H9 (cell line): ENCODE measurements around the gene APBB2. TPM values are rescaled to one million over a fixed set of nuclear protein-coding genes. Genes with fewer than 3 reads are reported as not detected.

Experiments
- DNase-seq: peaks from one replicate; pipeline ENCODE4 v3.0.0-alpha.2; 2017
- H2AFZ ChIP-seq: one replicate; pipeline ENCODE4 v1.6.1; 2013; ENCODE audit warnings: mild to moderate bottlenecking, low read length, control low read depth, moderate library complexity
- H2AK5ac ChIP-seq: 2 replicates; pipeline ENCODE4 v1.6.1; 2013; ENCODE audit warnings: low read length, control low read depth, mixed read lengths; ENCODE audit not compliant: insufficient read length
- H2BK120ac ChIP-seq: one replicate; pipeline ENCODE4 v1.6.1; 2013; ENCODE audit warnings: low read depth, mild to moderate bottlenecking, low read length, control low read depth, inconsistent platforms; ENCODE audit not compliant: poor library complexity, severe bottlenecking
- H2BK12ac ChIP-seq: 2 replicates; pipeline ENCODE4 v1.6.1; 2013; ENCODE audit warnings: low read length, control low read depth, mixed read lengths, low read depth; ENCODE audit not compliant: insufficient read length
- H2BK15ac ChIP-seq: 2 replicates; pipeline ENCODE4 v1.6.1; 2013; ENCODE audit warnings: low read depth, low read length, control low read depth
- H2BK20ac ChIP-seq: one replicate; pipeline ENCODE4 v1.6.1; 2013; ENCODE audit warnings: low read depth, mild to moderate bottlenecking, low read length, control low read depth, inconsistent platforms; ENCODE audit not compliant: poor library complexity, severe bottlenecking
- H2BK5ac ChIP-seq: 2 replicates; pipeline ENCODE4 v1.6.1; 2013; ENCODE audit warnings: low read length, control low read depth, mixed read lengths; ENCODE audit not compliant: insufficient read length
- H3K14ac ChIP-seq: 2 replicates; pipeline ENCODE4 v1.6.1; 2013; ENCODE audit warnings: low read length, control low read depth; ENCODE audit not compliant: insufficient read depth
- H3K18ac ChIP-seq: 2 replicates; pipeline ENCODE4 v1.6.1; 2013; ENCODE audit warnings: low read depth, mild to moderate bottlenecking, mixed read lengths, low read length, control low read depth; ENCODE audit not compliant: insufficient read length
- H3K23ac ChIP-seq: 2 replicates; pipeline ENCODE4 v1.6.1; 2013; ENCODE audit warnings: low read length, control low read depth, mixed read lengths, low read depth; ENCODE audit not compliant: insufficient read length
- H3K23me2 ChIP-seq: 2 replicates; pipeline ENCODE4 v1.6.1; 2013; ENCODE audit warnings: low read depth, mild to moderate bottlenecking, mixed read lengths, low read length, control low read depth; ENCODE audit not compliant: insufficient read length, poor library complexity, severe bottlenecking
- H3K27ac ChIP-seq: 2 replicates; pipeline ENCODE4 v1.5.1; 2013; ENCODE audit warnings: low read length, control low read depth, mixed read lengths, low read depth; ENCODE audit not compliant: insufficient read length
- H3K27me3 ChIP-seq: 2 replicates; pipeline ENCODE4 v1.6.1; 2013; ENCODE audit warnings: low read length, control low read depth, inconsistent platforms; ENCODE audit not compliant: insufficient read depth
- H3K4ac ChIP-seq: 2 replicates; pipeline ENCODE4 v1.6.1; 2013; ENCODE audit warnings: low read depth, mild to moderate bottlenecking, control low read depth, inconsistent platforms, low read length, moderate library complexity
- H3K4me1 ChIP-seq: 2 replicates; pipeline ENCODE4 v1.6.1; 2013; ENCODE audit warnings: low read length, control low read depth, inconsistent platforms; ENCODE audit not compliant: insufficient read depth
- H3K4me2 ChIP-seq: 2 replicates; pipeline ENCODE4 v1.6.1; 2013; ENCODE audit warnings: low read length, control low read depth, mixed read lengths; ENCODE audit not compliant: insufficient read length, insufficient read depth
- H3K56ac ChIP-seq: 2 replicates; pipeline ENCODE4 v1.6.1; 2013; ENCODE audit warnings: low read depth, mild to moderate bottlenecking, mixed read lengths, low read length, control low read depth; ENCODE audit not compliant: insufficient read length
- H3K79me1 ChIP-seq: 2 replicates; pipeline ENCODE4 v1.6.1; 2013; ENCODE audit warnings: low read depth, mild to moderate bottlenecking, moderate library complexity, low read length, control low read depth, inconsistent platforms; ENCODE audit not compliant: insufficient read depth, poor library complexity, severe bottlenecking
- H3K79me2 ChIP-seq: 2 replicates; pipeline ENCODE4 v1.6.1; 2013; ENCODE audit warnings: low read length, control low read depth, inconsistent platforms; ENCODE audit not compliant: insufficient read depth
- H3K9ac ChIP-seq: 2 replicates; pipeline ENCODE4 v1.6.1; 2013; ENCODE audit warnings: low read length, control low read depth, mixed read lengths; ENCODE audit not compliant: insufficient read length; ENCODE audit errors: extremely low read depth
- H3K9me3 ChIP-seq: one replicate; pipeline ENCODE4 v1.6.1; 2013; ENCODE audit warnings: low read depth, low read length, inconsistent platforms; ENCODE audit not compliant: control insufficient read depth
- H3T11ph ChIP-seq: one replicate; pipeline ENCODE4 v1.6.1; 2013; ENCODE audit warnings: mild to moderate bottlenecking, low read length, control low read depth, inconsistent platforms
- H4K20me1 ChIP-seq: one replicate; pipeline ENCODE4 v1.6.1; 2013; ENCODE audit not compliant: control insufficient read depth, insufficient read length, insufficient read depth
- H4K5ac ChIP-seq: 2 replicates; pipeline ENCODE4 v1.6.1; 2013; ENCODE audit warnings: low read depth, mild to moderate bottlenecking, mixed read lengths, low read length, control low read depth; ENCODE audit not compliant: insufficient read length
- H4K8ac ChIP-seq: replicated peaks from 2 replicates; pipeline ENCODE4 v1.6.1; 2013; ENCODE audit warnings: low read length, control low read depth, mixed read lengths, low read depth; ENCODE audit not compliant: insufficient read length
- H4K91ac ChIP-seq: 2 replicates; pipeline ENCODE4 v1.6.1; 2013; ENCODE audit warnings: low read depth, mild to moderate bottlenecking, moderate library complexity, mixed read lengths, low read length, control low read depth; ENCODE audit not compliant: insufficient read length
- H3K27ac Mint-ChIP-seq, 3 experiments: 2 replicates in 2 of 3; 3 replicates in 1 of 3; pipeline ENCODE4 v1.8.0; 2020 to 2021; ENCODE audit warnings: mixed read lengths in 3 of 3, mild to moderate bottlenecking in 1 of 3, moderate library complexity in 1 of 3
- H3K27me3 Mint-ChIP-seq: 2 replicates; pipeline ENCODE4 v1.8.0; 2021; ENCODE audit warnings: low read depth, mild to moderate bottlenecking, moderate library complexity, mixed read lengths
- H3K36me3 Mint-ChIP-seq, 3 experiments: 2 replicates in 2 of 3; 3 replicates in 1 of 3; pipeline ENCODE4 v1.8.0; 2020 to 2021; ENCODE audit warnings: low read depth in 3 of 3, mixed read lengths in 3 of 3; ENCODE audit not compliant: insufficient read depth in 1 of 3
- H3K4me1 Mint-ChIP-seq, 2 experiments: 2 replicates each; pipeline ENCODE4 v1.8.0; 2020; ENCODE audit warnings: mixed read lengths in 2 of 2
- H3K4me3 Mint-ChIP-seq, 2 experiments: 2 replicates in 1 of 2; 3 replicates in 1 of 2; pipeline ENCODE4 v1.8.0; 2020 to 2021; ENCODE audit warnings: mild to moderate bottlenecking in 2 of 2, mixed read lengths in 2 of 2, moderate library complexity in 1 of 2
- H3K9me3 Mint-ChIP-seq, 2 experiments: 2 replicates in 1 of 2; 3 replicates in 1 of 2; pipeline ENCODE4 v1.8.0; 2020; ENCODE audit warnings: mild to moderate bottlenecking in 2 of 2, mixed read lengths in 2 of 2, moderate library complexity in 1 of 2
- WGBS: extraction: QIAGEN DNeasy Blood & Tissue Kit; methylation state at CpG from one replicate; pipeline ENCODE4 v1.1.7; 2013; ENCODE audit warnings: missing lambda C conversion rate, low lambda C conversion rate, mixed read lengths; ENCODE audit not compliant: insufficient read length; ENCODE audit errors: extremely low coverage; 5-methylcytosine and 5-hydroxymethylcytosine counted together
- total RNA-seq: library from RNA; stranded (reverse); gene quantifications from 2 replicates; pipeline ENCODE4 v1.2.1, GENCODE V29; 2021
- TF ChIP-seq, protein P1 (sequence below): fragments of 200-600 bp; sonication (generic); conservative IDR thresholded peaks from 3 replicates; pipeline ENCODE4 v1.8.0; 2021; ENCODE audit warnings: antibody characterized with exemption, mild to moderate bottlenecking

Gene APBB2
- total RNA-seq, 1 experiment from 2014 or later, result 39.6 TPM

DNA sequence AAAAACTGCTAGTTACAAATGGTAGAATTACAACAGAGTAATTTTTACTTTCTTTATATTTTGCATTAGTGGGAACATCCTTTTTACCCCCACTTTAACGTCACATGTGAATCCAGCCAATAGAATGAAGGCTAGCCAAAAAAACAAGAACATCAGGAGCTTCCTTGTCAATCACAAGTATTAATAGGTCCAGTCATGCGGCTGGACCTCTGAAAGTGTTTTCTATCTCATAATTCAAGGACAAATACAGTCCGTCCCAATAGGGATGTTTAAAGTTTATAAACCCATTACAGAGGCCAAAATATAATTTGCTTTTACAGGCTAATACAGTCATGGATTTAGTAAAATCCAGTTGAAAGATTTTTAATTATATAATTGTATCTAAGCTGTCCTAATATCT, 110.7 kb downstream of the APBB2 start:
- DNase-seq, result no peak
- no peak overlapping the region for H3K23ac ChIP-seq
- no peak overlapping the region for H3K27ac ChIP-seq
- no peak overlapping the region for H3K56ac ChIP-seq
- no peak overlapping the region for H2BK20ac ChIP-seq
- H3K4me1 Mint-ChIP-seq, result peaks cover 8 to 12% of the 10 kb centered on the region in 2 experiments
- no peak overlapping the region for H2BK12ac ChIP-seq
- no peaks in the 10 kb centered on the region for H3K79me1 ChIP-seq
- no peak overlapping the region for H3K4me3 Mint-ChIP-seq
- H3K4ac ChIP-seq, result no peak overlapping the region
- H3K27me3 ChIP-seq, result no peaks in the 10 kb centered on the region
- H3K18ac ChIP-seq, result no peak overlapping the region
- TF ChIP-seq, protein P1, sequence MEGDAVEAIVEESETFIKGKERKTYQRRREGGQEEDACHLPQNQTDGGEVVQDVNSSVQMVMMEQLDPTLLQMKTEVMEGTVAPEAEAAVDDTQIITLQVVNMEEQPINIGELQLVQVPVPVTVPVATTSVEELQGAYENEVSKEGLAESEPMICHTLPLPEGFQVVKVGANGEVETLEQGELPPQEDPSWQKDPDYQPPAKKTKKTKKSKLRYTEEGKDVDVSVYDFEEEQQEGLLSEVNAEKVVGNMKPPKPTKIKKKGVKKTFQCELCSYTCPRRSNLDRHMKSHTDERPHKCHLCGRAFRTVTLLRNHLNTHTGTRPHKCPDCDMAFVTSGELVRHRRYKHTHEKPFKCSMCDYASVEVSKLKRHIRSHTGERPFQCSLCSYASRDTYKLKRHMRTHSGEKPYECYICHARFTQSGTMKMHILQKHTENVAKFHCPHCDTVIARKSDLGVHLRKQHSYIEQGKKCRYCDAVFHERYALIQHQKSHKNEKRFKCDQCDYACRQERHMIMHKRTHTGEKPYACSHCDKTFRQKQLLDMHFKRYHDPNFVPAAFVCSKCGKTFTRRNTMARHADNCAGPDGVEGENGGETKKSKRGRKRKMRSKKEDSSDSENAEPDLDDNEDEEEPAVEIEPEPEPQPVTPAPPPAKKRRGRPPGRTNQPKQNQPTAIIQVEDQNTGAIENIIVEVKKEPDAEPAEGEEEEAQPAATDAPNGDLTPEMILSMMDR, result no peak
- no peak overlapping the region for H3K9ac ChIP-seq
- H4K91ac ChIP-seq, result no peak overlapping the region
- H2BK15ac ChIP-seq, result no peak overlapping the region
- no peak overlapping the region for H2AK5ac ChIP-seq
- H2AFZ ChIP-seq, result no peak overlapping the region
- H3K36me3 Mint-ChIP-seq, result no peaks in the 10 kb centered on the region
- no peaks in the 10 kb centered on the region for H3K9me3 Mint-ChIP-seq
- H3K27ac Mint-ChIP-seq, result no peak overlapping the region
- no peaks in the 10 kb centered on the region for H3K9me3 ChIP-seq
- no peak overlapping the region for H3T11ph ChIP-seq
- H3K4me2 ChIP-seq, result no peak overlapping the region
- H4K5ac ChIP-seq, result no peak overlapping the region
- no peak overlapping the region for H2BK5ac ChIP-seq
- H3K4me1 ChIP-seq, result no peaks in the 10 kb centered on the region
- no peak overlapping the region for H3K14ac ChIP-seq
- no peaks in the 10 kb centered on the region for H3K27me3 Mint-ChIP-seq
- whole genome bisulfite sequencing, result no CpG with 5 or more reads among the region's 3 CpGs
- H3K79me2 ChIP-seq, result no peaks in the 10 kb centered on the region
- H2BK120ac ChIP-seq, result no peak overlapping the region
- H3K23me2 ChIP-seq, result no peaks in the 10 kb centered on the region
- no peak overlapping the region for H4K8ac ChIP-seq
- no peaks in the 10 kb centered on the region for H4K20me1 ChIP-seq
